ENCODE results near the gene C1orf174. TPM values are rescaled to one million over a fixed set of nuclear protein-coding genes. Genes with fewer than 3 reads are reported as not detected.

Gene C1orf174
- total and polyA plus RNA-seq, 2 of the 13 experiments (the other 11 are each of a cell fraction or from before 2014, with no cell fraction given): 21.6 to 31.4 TPM

DNA sequence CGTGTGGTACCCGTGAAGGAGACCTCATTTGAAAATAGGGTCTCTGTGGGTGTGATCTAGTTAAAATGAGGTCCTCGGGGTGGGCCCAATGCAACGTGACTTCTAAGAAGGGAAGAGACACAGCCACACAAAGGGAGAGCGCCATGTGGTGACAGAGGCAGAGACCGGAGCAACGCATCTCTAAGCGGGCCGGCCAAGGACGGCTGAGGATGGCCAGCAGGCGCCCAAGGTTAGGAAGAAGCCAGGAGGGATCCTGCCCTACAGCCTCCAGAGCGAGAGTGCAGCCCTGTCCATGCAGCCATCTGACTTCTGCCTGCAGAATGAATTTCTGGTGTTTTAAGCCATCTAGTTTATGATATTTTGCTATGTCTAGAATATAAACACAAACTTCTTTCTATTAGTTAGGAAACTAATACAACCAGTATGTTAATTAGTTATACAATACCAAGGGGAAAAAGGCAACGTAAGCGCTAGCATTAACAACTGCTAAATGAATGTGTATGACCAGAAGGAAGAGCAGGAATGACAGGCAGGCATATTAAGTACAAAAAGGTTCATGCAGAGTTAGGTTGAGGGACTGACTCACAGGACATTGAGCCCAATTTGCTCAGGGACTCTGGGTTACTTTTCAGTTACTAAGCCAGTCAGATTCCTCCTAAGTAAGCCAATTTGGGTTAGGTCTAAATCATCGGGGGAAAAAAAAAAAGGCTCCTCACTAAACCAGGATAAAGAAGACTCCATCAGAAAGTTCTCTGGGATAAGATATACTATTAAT lies 47.2 kb downstream of the C1orf174 start:
- POLR2A ChIA-PET: no interaction called here

More for the DNA sequence above, 47.2 kb downstream of the C1orf174 start:
- CTCF ChIA-PET (ENCODE audit: low intra/inter-chr PET ratio, low total read pairs): no interaction called here
- no peak overlapping the region for H3K4me3 ChIP-seq (replicated peaks in 1 of 3; ENCODE audit: insufficient read depth in 1 of 3, low read depth in 2 of 3, low read length in 3 of 3)
- in situ Hi-C loops (cut with HindIII; ENCODE audit: extremely low pct_ligation_motif_present, low pct_unique_long_range_greater_than_20kb): no loop called here
- H2AFZ ChIP-seq (ENCODE audit: low read length): no peak overlapping the region
- H3K36me3 ChIP-seq (replicated peaks in 1 of 2; ENCODE audit: control insufficient read depth in 1 of 2, insufficient read depth in 2 of 2, low read length in 2 of 2): peaks cover 10 to 24% of the 10 kb centered on the region in 2 experiments
- no peak overlapping the region for H3K4me2 ChIP-seq (ENCODE audit: low read depth, low read length)
- FAIRE-seq: no peak
- DNase-seq (ENCODE audit: low spot score): no peak
- BruUV-seq (replicated peaks): no TSS peak
- H3K4me1 ChIP-seq (ENCODE audit: insufficient read depth, low read length): peaks cover 20% of the 10 kb centered on the region
- H4K20me1 ChIP-seq (ENCODE audit: insufficient read depth, low read length): no peaks in the 10 kb centered on the region
- no peak overlapping the region for H3K9ac ChIP-seq (ENCODE audit: insufficient read depth, low read depth, low read length)
- intact Hi-C loops (cut with micrococcal nuclease; ENCODE audit: unreplicated experiment): no loop called here
- ATAC-seq: no peak
- no peaks in the 10 kb centered on the region for H3K9me3 ChIP-seq (ENCODE audit: low read length)
- TF ChIP-seq, protein P1, sequence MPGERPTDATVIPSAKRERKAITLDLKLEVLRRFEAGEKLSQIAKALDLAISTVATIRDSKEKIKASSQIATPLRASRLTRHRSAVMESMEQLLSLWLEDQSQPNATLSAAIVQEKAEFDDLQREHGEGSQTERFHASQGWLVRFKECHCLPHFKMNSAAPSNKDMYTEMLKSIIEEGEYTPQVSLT (CRISPR knock-in tag; IDR thresholded peaks at IDR 0.05; ENCODE audit: borderline replicate concordance, low read depth): no peak
- TF ChIP-seq ZNF501 (CRISPR knock-in tag; IDR thresholded peaks at IDR 0.05): no peak
- TF ChIP-seq ISX (CRISPR knock-in tag; conservative IDR thresholded peaks at IDR 0.05): no peak
- TF ChIP-seq, protein P2, sequence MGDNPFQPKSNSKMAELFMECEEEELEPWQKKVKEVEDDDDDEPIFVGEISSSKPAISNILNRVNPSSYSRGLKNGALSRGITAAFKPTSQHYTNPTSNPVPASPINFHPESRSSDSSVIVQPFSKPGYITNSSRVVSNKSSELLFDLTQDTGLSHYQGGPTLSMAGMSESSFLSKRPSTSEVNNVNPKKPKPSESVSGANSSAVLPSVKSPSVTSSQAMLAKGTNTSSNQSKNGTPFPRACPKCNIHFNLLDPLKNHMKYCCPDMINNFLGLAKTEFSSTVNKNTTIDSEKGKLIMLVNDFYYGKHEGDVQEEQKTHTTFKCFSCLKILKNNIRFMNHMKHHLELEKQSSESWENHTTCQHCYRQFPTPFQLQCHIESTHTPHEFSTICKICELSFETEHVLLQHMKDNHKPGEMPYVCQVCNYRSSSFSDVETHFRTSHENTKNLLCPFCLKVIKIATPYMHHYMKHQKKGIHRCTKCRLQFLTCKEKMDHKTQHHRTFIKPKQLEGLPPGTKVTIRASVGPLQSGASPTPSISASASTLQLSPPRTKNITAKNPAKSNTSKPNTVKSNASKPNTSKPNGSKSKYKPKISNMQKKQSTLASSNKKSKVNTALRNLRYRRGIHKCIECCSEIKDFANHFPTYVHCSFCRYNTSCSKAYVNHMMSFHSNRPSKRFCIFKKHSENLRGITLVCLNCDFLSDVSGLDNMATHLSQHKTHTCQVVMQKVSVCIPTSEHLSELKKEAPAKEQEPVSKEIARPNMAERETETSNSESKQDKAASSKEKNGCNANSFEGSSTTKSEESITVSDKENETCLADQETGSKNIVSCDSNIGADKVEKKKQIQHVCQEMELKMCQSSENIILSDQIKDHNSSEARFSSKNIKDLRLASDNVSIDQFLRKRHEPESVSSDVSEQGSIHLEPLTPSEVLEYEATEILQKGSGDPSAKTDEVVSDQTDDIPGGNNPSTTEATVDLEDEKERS (CRISPR knock-in tag; IDR thresholded peaks at IDR 0.05): no peak
- TF ChIP-seq, protein P3, sequence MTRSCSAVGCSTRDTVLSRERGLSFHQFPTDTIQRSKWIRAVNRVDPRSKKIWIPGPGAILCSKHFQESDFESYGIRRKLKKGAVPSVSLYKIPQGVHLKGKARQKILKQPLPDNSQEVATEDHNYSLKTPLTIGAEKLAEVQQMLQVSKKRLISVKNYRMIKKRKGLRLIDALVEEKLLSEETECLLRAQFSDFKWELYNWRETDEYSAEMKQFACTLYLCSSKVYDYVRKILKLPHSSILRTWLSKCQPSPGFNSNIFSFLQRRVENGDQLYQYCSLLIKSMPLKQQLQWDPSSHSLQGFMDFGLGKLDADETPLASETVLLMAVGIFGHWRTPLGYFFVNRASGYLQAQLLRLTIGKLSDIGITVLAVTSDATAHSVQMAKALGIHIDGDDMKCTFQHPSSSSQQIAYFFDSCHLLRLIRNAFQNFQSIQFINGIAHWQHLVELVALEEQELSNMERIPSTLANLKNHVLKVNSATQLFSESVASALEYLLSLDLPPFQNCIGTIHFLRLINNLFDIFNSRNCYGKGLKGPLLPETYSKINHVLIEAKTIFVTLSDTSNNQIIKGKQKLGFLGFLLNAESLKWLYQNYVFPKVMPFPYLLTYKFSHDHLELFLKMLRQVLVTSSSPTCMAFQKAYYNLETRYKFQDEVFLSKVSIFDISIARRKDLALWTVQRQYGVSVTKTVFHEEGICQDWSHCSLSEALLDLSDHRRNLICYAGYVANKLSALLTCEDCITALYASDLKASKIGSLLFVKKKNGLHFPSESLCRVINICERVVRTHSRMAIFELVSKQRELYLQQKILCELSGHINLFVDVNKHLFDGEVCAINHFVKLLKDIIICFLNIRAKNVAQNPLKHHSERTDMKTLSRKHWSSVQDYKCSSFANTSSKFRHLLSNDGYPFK (CRISPR knock-in tag; IDR thresholded peaks at IDR 0.05; ENCODE audit: borderline replicate concordance): no peak
- TF ChIP-seq DDIT3 (CRISPR knock-in tag; IDR thresholded peaks at IDR 0.05): no peak
- no peak for TF ChIP-seq KLF16 (CRISPR knock-in tag; IDR thresholded peaks at IDR 0.05)
- no peak for TF ChIP-seq ZNF343 (CRISPR knock-in tag; IDR thresholded peaks at IDR 0.05)
- no peak for TF ChIP-seq MYNN (CRISPR knock-in tag; IDR thresholded peaks at IDR 0.05; ENCODE audit: low read depth)
- H3K27ac ChIP-seq (ENCODE audit: extremely low read length, insufficient read depth, low read length): no peak overlapping the region
- WGBS (ENCODE audit: low lambda C conversion rate): 97% methylated on average over 15 of the region's 15 CpGs
- no peaks in the 10 kb centered on the region; a peak in 1 of 5 replicates for H3K27me3 ChIP-seq (ENCODE audit: control insufficient read depth in 1 of 2, insufficient read depth in 2 of 2, low read length in 2 of 2)
- H3K79me2 ChIP-seq (ENCODE audit: insufficient read depth, low read length): peaks cover 22% of the 10 kb centered on the region
